T-helper 1 cell treated with Interleukin-12 subunit alpha and Interleukin-12 subunit beta and Interleukin-4 antibody, amounts not matched to agents 30 μg/mL and 1 μg/mL, for 36 hours (primary cell): Measurements from ENCODE around the gene RAB33B.

Experiments used
- H3K27ac Mint-ChIP-seq: one replicate; pipeline ENCODE4 v1.8.0; 2021; ENCODE audit warnings: mild to moderate bottlenecking, mixed read lengths
- H3K27me3 Mint-ChIP-seq: one replicate; pipeline ENCODE4 v1.8.0; 2021; ENCODE audit warnings: low read depth, mixed read lengths
- H3K36me3 Mint-ChIP-seq: one replicate; pipeline ENCODE4 v1.8.0; 2021; ENCODE audit warnings: low read depth, mixed read lengths
- H3K4me1 Mint-ChIP-seq: one replicate; pipeline ENCODE4 v1.8.0; 2021; ENCODE audit warnings: low read depth, mixed read lengths
- H3K4me3 Mint-ChIP-seq: one replicate; pipeline ENCODE4 v1.8.0; 2021; ENCODE audit warnings: mild to moderate bottlenecking, moderate library complexity, mixed read lengths
- H3K9me3 Mint-ChIP-seq: one replicate; pipeline ENCODE4 v1.8.0; 2021; ENCODE audit warnings: mixed read lengths

Gene RAB33B

GRCh38 chr4:139508581-139509237 lies 54.8 kb downstream of the RAB33B start:
- H3K4me1 Mint-ChIP-seq, result peaks cover 3% of the 10 kb centered on the region
- H3K36me3 Mint-ChIP-seq, result peaks cover 8% of the 10 kb centered on the region
- no peak overlapping the region for H3K27ac Mint-ChIP-seq
- H3K9me3 Mint-ChIP-seq, result peaks cover 2% of the 10 kb centered on the region
- H3K27me3 Mint-ChIP-seq, result no peaks in the 10 kb centered on the region
- no peak overlapping the region for H3K4me3 Mint-ChIP-seq

GRCh38 chr4:139509727-139510410 lies 55.9 kb downstream of the RAB33B start:
- H3K36me3 Mint-ChIP-seq, result peaks cover 10% of the 10 kb centered on the region

GRCh38 chr4:139511320-139511719 lies 57.4 kb downstream of the RAB33B start:
- no peak overlapping the region for H3K4me3 Mint-ChIP-seq
- H3K36me3 Mint-ChIP-seq, result peaks cover 19% of the 10 kb centered on the region
- H3K9me3 Mint-ChIP-seq, result no peaks in the 10 kb centered on the region
- H3K27ac Mint-ChIP-seq, result no peak overlapping the region
- peaks cover 3% of the 10 kb centered on the region for H3K4me1 Mint-ChIP-seq
- H3K27me3 Mint-ChIP-seq, result no peaks in the 10 kb centered on the region

More at GRCh38 chr4:139509727-139510410, 55.9 kb downstream of the RAB33B start:
- H3K27me3 Mint-ChIP-seq, result no peaks in the 10 kb centered on the region
- no peaks in the 10 kb centered on the region for H3K9me3 Mint-ChIP-seq
- peaks cover 3% of the 10 kb centered on the region for H3K4me1 Mint-ChIP-seq
- no peak overlapping the region for H3K4me3 Mint-ChIP-seq
- H3K27ac Mint-ChIP-seq, result no peak overlapping the region

GRCh38 chr4:139514382-139515059 lies 60.6 kb downstream of the RAB33B start:
- no peaks in the 10 kb centered on the region for H3K27me3 Mint-ChIP-seq
- H3K27ac Mint-ChIP-seq, result no peak overlapping the region
- no peak overlapping the region for H3K4me3 Mint-ChIP-seq
- H3K4me1 Mint-ChIP-seq, result no peaks in the 10 kb centered on the region
- H3K36me3 Mint-ChIP-seq, result peaks cover 35% of the 10 kb centered on the region
- H3K9me3 Mint-ChIP-seq, result no peaks in the 10 kb centered on the region

- Mint-ChIP-seq H3K27me3 (no peaks in the 10 kb centered on the region), H3K4me3 (no peak overlapping the region), H3K27ac (no peak overlapping the region), H3K4me1 (no peaks in the 10 kb centered on the region), H3K36me3 (peaks cover 35% of the 10 kb centered on the region), H3K9me3 (no peaks in the 10 kb centered on the region)
Measured at GRCh38 chr4:139515531-139515958, 61.6 kb downstream of the RAB33B start.

GRCh38 chr4:139521754-139522401 lies 68.0 kb downstream of the RAB33B start:
- H3K9me3 Mint-ChIP-seq, result no peaks in the 10 kb centered on the region
- no peak overlapping the region for H3K27ac Mint-ChIP-seq
- peaks cover 15% of the 10 kb centered on the region for H3K4me1 Mint-ChIP-seq
- H3K4me3 Mint-ChIP-seq, result no peak overlapping the region
- no peaks in the 10 kb centered on the region for H3K27me3 Mint-ChIP-seq
- peaks cover 22% of the 10 kb centered on the region for H3K36me3 Mint-ChIP-seq

- no peak overlapping the region for H3K4me3 Mint-ChIP-seq
- H3K27ac Mint-ChIP-seq, result no peak overlapping the region
- H3K27me3 Mint-ChIP-seq, result no peaks in the 10 kb centered on the region
- peaks cover 15% of the 10 kb centered on the region for H3K4me1 Mint-ChIP-seq
- no peaks in the 10 kb centered on the region for H3K9me3 Mint-ChIP-seq
- peaks cover 19% of the 10 kb centered on the region for H3K36me3 Mint-ChIP-seq
Measured at GRCh38 chr4:139522457-139522856, 68.5 kb downstream of the RAB33B start.

- H3K4me1 Mint-ChIP-seq, result peaks cover 15% of the 10 kb centered on the region
- no peak overlapping the region for H3K4me3 Mint-ChIP-seq
- no peaks in the 10 kb centered on the region for H3K27me3 Mint-ChIP-seq
- H3K27ac Mint-ChIP-seq, result no peak overlapping the region
- peaks cover 15% of the 10 kb centered on the region for H3K36me3 Mint-ChIP-seq
- no peaks in the 10 kb centered on the region for H3K9me3 Mint-ChIP-seq
Measured at GRCh38 chr4:139523076-139523475, 69.2 kb downstream of the RAB33B start.

GRCh38 chr4:139524062-139524631 lies 70.2 kb downstream of the RAB33B start:
- no peak overlapping the region for H3K4me3 Mint-ChIP-seq
- no peaks in the 10 kb centered on the region for H3K27me3 Mint-ChIP-seq
- H3K36me3 Mint-ChIP-seq, result peaks cover 13% of the 10 kb centered on the region

GRCh38 chr4:139525414-139525813 lies 71.5 kb downstream of the RAB33B start:
- H3K4me3 Mint-ChIP-seq, result no peak overlapping the region
- no peaks in the 10 kb centered on the region for H3K9me3 Mint-ChIP-seq
- H3K27me3 Mint-ChIP-seq, result no peaks in the 10 kb centered on the region
- H3K36me3 Mint-ChIP-seq, result peaks cover 9% of the 10 kb centered on the region
- no peak overlapping the region for H3K27ac Mint-ChIP-seq
- H3K4me1 Mint-ChIP-seq, result peaks cover 19% of the 10 kb centered on the region

More at GRCh38 chr4:139524062-139524631, 70.2 kb downstream of the RAB33B start:
- Mint-ChIP-seq H3K9me3 (no peaks in the 10 kb centered on the region), H3K27ac (no peak overlapping the region), H3K4me1 (peaks cover 19% of the 10 kb centered on the region)
